ENCODE data around the gene CEP112. TPM values are rescaled to one million over a fixed set of nuclear protein-coding genes. Genes with fewer than 3 reads are reported as not detected.

CEP112 gene
- total RNA-seq, 1 donor from 2014 or later = 20.1 TPM

DNA sequence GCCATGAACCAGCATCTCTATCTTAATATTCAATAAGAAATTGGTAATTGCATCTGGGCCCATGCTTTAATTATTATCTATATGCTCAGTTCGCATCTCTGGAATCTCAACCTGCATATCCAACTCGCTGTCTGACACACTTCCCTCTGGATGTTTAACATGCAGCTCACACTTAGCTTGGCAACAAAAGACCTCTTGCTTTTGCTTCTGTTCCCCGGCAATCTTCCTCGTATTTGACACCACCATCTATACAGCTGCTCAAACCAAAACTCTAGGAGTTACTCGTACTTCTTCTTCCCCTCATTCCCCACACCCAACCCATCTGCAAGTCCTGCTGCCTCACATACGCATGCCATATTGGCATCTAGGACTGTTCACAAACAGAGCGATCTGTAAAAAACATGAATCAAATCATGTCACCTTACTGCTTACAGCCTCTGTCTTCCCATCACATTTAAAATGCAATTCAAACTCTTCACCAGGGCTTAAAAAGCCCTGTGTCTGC, 300.6 kb downstream of the CEP112 start:
- Histone ChIP-seq H3K36me3 (no peaks in the 10 kb centered on the region), H3K27me3 (no peaks in the 10 kb centered on the region), H3K4me1 (peaks cover 7% of the 10 kb centered on the region), H3K27ac (no peak overlapping the region), H3K4me3 (no peak overlapping the region), H3K9me3 (no peaks in the 10 kb centered on the region)
- intact Hi-C loops (cut with DNase I) = no loop called here
- no peak for DNase-seq (ENCODE audit: extremely low spot score in 2 of 2)
- TF ChIP-seq POLR2AphosphoS5 (IDR thresholded peaks at IDR 0.05; ENCODE audit: insufficient read depth in 1 of 2, low read depth in 1 of 2) (no peak), POLR2A (IDR thresholded peaks at IDR 0.05) (no peak)
- TF ChIP-seq, protein P1, sequence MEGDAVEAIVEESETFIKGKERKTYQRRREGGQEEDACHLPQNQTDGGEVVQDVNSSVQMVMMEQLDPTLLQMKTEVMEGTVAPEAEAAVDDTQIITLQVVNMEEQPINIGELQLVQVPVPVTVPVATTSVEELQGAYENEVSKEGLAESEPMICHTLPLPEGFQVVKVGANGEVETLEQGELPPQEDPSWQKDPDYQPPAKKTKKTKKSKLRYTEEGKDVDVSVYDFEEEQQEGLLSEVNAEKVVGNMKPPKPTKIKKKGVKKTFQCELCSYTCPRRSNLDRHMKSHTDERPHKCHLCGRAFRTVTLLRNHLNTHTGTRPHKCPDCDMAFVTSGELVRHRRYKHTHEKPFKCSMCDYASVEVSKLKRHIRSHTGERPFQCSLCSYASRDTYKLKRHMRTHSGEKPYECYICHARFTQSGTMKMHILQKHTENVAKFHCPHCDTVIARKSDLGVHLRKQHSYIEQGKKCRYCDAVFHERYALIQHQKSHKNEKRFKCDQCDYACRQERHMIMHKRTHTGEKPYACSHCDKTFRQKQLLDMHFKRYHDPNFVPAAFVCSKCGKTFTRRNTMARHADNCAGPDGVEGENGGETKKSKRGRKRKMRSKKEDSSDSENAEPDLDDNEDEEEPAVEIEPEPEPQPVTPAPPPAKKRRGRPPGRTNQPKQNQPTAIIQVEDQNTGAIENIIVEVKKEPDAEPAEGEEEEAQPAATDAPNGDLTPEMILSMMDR (IDR thresholded peaks at IDR 0.05) = no peak

DNA sequence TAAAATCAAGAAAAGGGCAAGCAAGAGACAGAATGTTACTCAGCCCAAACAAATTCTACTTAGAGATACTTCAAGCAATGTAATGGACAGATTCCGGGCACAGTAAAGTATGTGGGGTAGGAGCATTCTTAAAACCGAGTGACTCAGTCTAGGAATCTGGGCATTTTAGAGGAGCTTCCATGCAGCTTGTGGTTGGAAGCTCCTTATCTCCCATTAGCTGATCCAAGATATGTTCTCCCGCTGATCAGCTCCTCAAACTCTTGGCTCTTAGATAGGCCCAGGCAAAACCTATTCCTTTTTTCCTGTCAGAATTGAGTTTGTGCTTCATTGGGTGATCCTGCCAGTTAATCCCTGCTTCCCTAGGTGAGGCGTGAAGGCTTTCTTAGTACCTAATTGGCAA, 303.3 kb downstream of the CEP112 start:
- H3K4me1 ChIP-seq = peaks cover 20% of the 10 kb centered on the region
- H3K27me3 ChIP-seq = no peaks in the 10 kb centered on the region
- DNase-seq (ENCODE audit: extremely low spot score in 2 of 2) = no peak
- TF ChIP-seq POLR2A (IDR thresholded peaks at IDR 0.05) (no peak), POLR2AphosphoS5 (IDR thresholded peaks at IDR 0.05; ENCODE audit: insufficient read depth in 1 of 2, low read depth in 1 of 2) (no peak)
- TF ChIP-seq, protein P1 (IDR thresholded peaks at IDR 0.05) = no peak
- H3K27ac ChIP-seq = no peak overlapping the region
- intact Hi-C loops (cut with DNase I) = no loop called here
- no peaks in the 10 kb centered on the region for H3K36me3 ChIP-seq
- H3K9me3 ChIP-seq = no peaks in the 10 kb centered on the region
- H3K4me3 ChIP-seq = no peak overlapping the region

- no peak overlapping the region for H3K4me3 ChIP-seq
- no peaks in the 10 kb centered on the region for H3K27me3 ChIP-seq
- DNase-seq (ENCODE audit: extremely low spot score in 2 of 2) = no peak
- H3K27ac ChIP-seq = no peak overlapping the region
- intact Hi-C loops (cut with DNase I) = no loop called here
- H3K36me3 ChIP-seq = no peaks in the 10 kb centered on the region
- TF ChIP-seq POLR2AphosphoS5 (IDR thresholded peaks at IDR 0.05; ENCODE audit: insufficient read depth in 1 of 2, low read depth in 1 of 2) = no peak
- TF ChIP-seq, protein P1 (IDR thresholded peaks at IDR 0.05) = no peak
- no peak for TF ChIP-seq POLR2A (IDR thresholded peaks at IDR 0.05)
- H3K4me1 ChIP-seq = peaks cover 20% of the 10 kb centered on the region
- no peaks in the 10 kb centered on the region for H3K9me3 ChIP-seq
These were observed 305.4 kb downstream of the CEP112 start for GRCh38 chr17:65886315-65887245.

DNA sequence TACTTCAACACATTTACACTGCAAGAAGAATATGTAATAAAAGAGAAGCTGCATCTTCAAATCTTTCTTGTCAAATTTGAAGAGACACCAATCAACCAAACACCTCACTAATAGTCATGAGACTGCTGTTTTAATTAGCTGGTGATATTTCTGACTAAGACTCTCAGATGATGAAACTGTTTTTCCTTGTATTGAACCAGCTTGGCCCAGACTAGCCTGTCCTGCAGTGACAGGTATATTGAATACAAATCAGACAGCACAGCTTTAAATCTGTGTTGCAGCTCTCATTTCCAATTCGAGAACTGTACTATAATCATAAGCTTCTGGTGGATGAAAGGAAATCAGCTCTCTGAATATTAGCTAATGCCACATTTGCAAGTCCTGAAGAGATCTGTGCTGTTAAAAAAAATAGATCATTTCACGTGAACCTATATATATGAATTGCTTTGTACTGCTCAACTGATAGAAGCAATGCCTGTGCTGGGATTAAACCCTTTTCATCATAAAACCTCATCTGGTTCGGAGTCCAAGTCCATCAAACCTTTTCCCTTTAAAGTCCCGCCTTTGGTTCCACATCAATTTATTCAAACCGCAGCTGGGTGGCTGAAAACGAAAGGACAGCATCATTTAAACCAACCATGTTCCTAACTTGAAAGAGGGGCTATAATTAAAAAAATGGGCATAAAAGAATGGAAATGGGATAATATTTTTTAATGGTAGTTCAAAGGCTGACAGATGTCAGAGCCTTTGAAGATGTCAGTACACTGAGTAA, 306.2 kb downstream of the CEP112 start:
- H3K27me3 ChIP-seq = no peaks in the 10 kb centered on the region
- no peaks in the 10 kb centered on the region for H3K9me3 ChIP-seq
- DNase-seq (ENCODE audit: extremely low spot score in 2 of 2) = no peak
- no peaks in the 10 kb centered on the region for H3K36me3 ChIP-seq
- no peak overlapping the region for H3K4me3 ChIP-seq
- intact Hi-C loops (cut with DNase I) = no loop called here
- TF ChIP-seq POLR2A (IDR thresholded peaks at IDR 0.05) = no peak
- peak in 1 of 2 donors; percentile 58 for TF ChIP-seq POLR2AphosphoS5 (IDR thresholded peaks at IDR 0.05; ENCODE audit: insufficient read depth in 1 of 2, low read depth in 1 of 2)
- TF ChIP-seq, protein P1 (IDR thresholded peaks at IDR 0.05) = no peak
- no peak overlapping the region for H3K27ac ChIP-seq
- H3K4me1 ChIP-seq = peaks cover 20% of the 10 kb centered on the region

Data from vagina (tissue), 2 donors.